ENCODE measurements around the gene HDGF.
"Not testable (repeated sequence)": the region's sequence is repeated elsewhere in the genome, so short reads cannot be mapped to it uniquely, and the experiment has no call there.

GRCh38 chr1:156765136-156765535 lies 13.7 kb upstream of the HDGF start:
- TF ChIP-seq POLR2A, CTCF (IDR thresholded peaks at IDR 0.05): not testable (repeated sequence)
